GM18505 (cell line): Measurements from ENCODE around the gene PTCH2.
"Not testable (repeated sequence)": the region's sequence is repeated elsewhere in the genome, so short reads cannot be mapped to it uniquely, and the experiment has no call there.

ENCODE experiments used
- ATAC-seq: cut with Tn5 transposase; IDR thresholded peaks from one replicate; pipeline ENCODE4 v1.9.1; 2021; ENCODE audit not compliant: unreplicated experiment
- POLR2A ChIP-seq: IDR thresholded peaks from 4 replicates; pipeline ENCODE4 v1.6.1; 2011; ENCODE audit warnings: borderline replicate concordance; ENCODE audit not compliant: insufficient read depth, insufficient read length; ENCODE audit errors: extremely low read depth

PTCH2 gene

GRCh38 chr1:44854970-44855369 is 11.9 kb upstream of the PTCH2 start:
- no peak for ATAC-seq
- TF ChIP-seq POLR2A, result no peak

- ATAC-seq, result no peak
These were observed 10.1 kb upstream of the PTCH2 start for GRCh38 chr1:44853201-44853600.

GRCh38 chr1:44851308-44851707 is 8.3 kb upstream of the PTCH2 start:
- ATAC-seq, result no peak
- no peak for TF ChIP-seq POLR2A

More at GRCh38 chr1:44853201-44853600, 10.1 kb upstream of the PTCH2 start:
- TF ChIP-seq POLR2A, result no peak

- ATAC-seq, result no peak
- no peak for TF ChIP-seq POLR2A
These were observed 6.6 kb upstream of the PTCH2 start for GRCh38 chr1:44849575-44850132.

GRCh38 chr1:44848456-44849181 is 5.6 kb upstream of the PTCH2 start:
- no peak for TF ChIP-seq POLR2A
- no peak for ATAC-seq

- no peak for ATAC-seq
- no peak for TF ChIP-seq POLR2A
These were observed 4.8 kb upstream of the PTCH2 start for GRCh38 chr1:44847845-44848244.

GRCh38 chr1:44846985-44847384 is 3.9 kb upstream of the PTCH2 start:
- TF ChIP-seq POLR2A, result no peak
- ATAC-seq, result no peak

- ATAC-seq, result no peak
- no peak for TF ChIP-seq POLR2A
These were observed 579 bp downstream of the PTCH2 start for GRCh38 chr1:44842486-44842861.

- no peak for ATAC-seq
These were observed 3.5 kb downstream of the PTCH2 start for GRCh38 chr1:44839576-44839975.

GRCh38 chr1:44838294-44838693 is 4.8 kb downstream of the PTCH2 start:
- ATAC-seq, result not testable (repeated sequence)

More at GRCh38 chr1:44839576-44839975, 3.5 kb downstream of the PTCH2 start:
- TF ChIP-seq POLR2A, result no peak

- no peak for TF ChIP-seq POLR2A
- peak; percentile 59 for ATAC-seq
These were observed 7.0 kb downstream of the PTCH2 start for GRCh38 chr1:44835738-44836675.

- no peak for ATAC-seq
- no peak for TF ChIP-seq POLR2A
These were observed 8.7 kb downstream of the PTCH2 start for GRCh38 chr1:44834328-44834727.

GRCh38 chr1:44832056-44832705 is 10.9 kb downstream of the PTCH2 start:
- no peak for ATAC-seq
- no peak for TF ChIP-seq POLR2A
